Trophoblast cell (in vitro differentiated cells and primary cell): Measurements from ENCODE around the gene ARNT2.

Experiments used
- DNase-seq, 2 donors: peaks; one replicate each; pipeline ENCODE4 v3.0.0-alpha.2; 2016
- H2AFZ ChIP-seq: 2 replicates; pipeline ENCODE4 v1.6.1; 2013; ENCODE audit warnings: low read length, moderate library complexity, mild to moderate bottlenecking; ENCODE audit not compliant: insufficient read depth, poor library complexity
- H2AK5ac ChIP-seq: 2 replicates; pipeline ENCODE4 v1.6.1; 2013; ENCODE audit warnings: mild to moderate bottlenecking, low read length
- H2BK120ac ChIP-seq: 2 replicates; pipeline ENCODE4 v1.6.1; 2013; ENCODE audit warnings: low read length, mild to moderate bottlenecking, moderate library complexity; ENCODE audit not compliant: insufficient read depth, poor library complexity
- H2BK12ac ChIP-seq: 2 replicates; pipeline ENCODE4 v1.6.1; 2013; ENCODE audit warnings: mild to moderate bottlenecking, low read length, moderate library complexity
- H2BK5ac ChIP-seq: 2 replicates; pipeline ENCODE4 v1.6.1; 2013; ENCODE audit warnings: low read length, low read depth, moderate library complexity, mild to moderate bottlenecking; ENCODE audit not compliant: poor library complexity
- H3K14ac ChIP-seq: 2 replicates; pipeline ENCODE4 v1.6.1; 2013; ENCODE audit warnings: mild to moderate bottlenecking, low read length
- H3K18ac ChIP-seq: 2 replicates; pipeline ENCODE4 v1.6.1; 2013; ENCODE audit warnings: mild to moderate bottlenecking, low read length
- H3K23ac ChIP-seq: 2 replicates; pipeline ENCODE4 v1.6.1; 2013; ENCODE audit warnings: low read length
- H3K27ac ChIP-seq: 2 replicates; pipeline ENCODE4 v1.5.1; 2013; ENCODE audit warnings: low read depth, mild to moderate bottlenecking, inconsistent platforms, low read length, moderate library complexity
- H3K27me3 ChIP-seq: 2 replicates; pipeline ENCODE4 v1.6.1; 2013; ENCODE audit warnings: inconsistent platforms, mild to moderate bottlenecking, low read length, moderate library complexity; ENCODE audit not compliant: insufficient read depth
- H3K36me3 ChIP-seq, 2 experiments: 1 replicate in 1 of 2; 2 replicates in 1 of 2; pipeline ENCODE4 v1.6.1; 2013; ENCODE audit warnings: low read length in 2 of 2, mild to moderate bottlenecking in 2 of 2, moderate library complexity in 1 of 2; ENCODE audit not compliant: insufficient read depth in 2 of 2, control insufficient read depth in 1 of 2
- H3K4ac ChIP-seq: 2 replicates; pipeline ENCODE4 v1.6.1; 2013; ENCODE audit warnings: low read depth, mild to moderate bottlenecking, low read length, moderate library complexity
- H3K4me1 ChIP-seq, 2 experiments: 1 replicate in 1 of 2; 2 replicates in 1 of 2; pipeline ENCODE4 v1.6.1; 2013; ENCODE audit warnings: low read length in 2 of 2, mild to moderate bottlenecking in 2 of 2, moderate library complexity in 1 of 2; ENCODE audit not compliant: insufficient read depth in 2 of 2, control insufficient read depth in 1 of 2
- H3K4me2 ChIP-seq: 2 replicates; pipeline ENCODE4 v1.6.1; 2013; ENCODE audit warnings: inconsistent platforms, mild to moderate bottlenecking, low read length, moderate library complexity
- H3K4me3 ChIP-seq: 2 replicates; pipeline ENCODE4 v1.5.1; 2013; ENCODE audit warnings: mild to moderate bottlenecking, low read depth, low read length, inconsistent platforms
- H3K79me1 ChIP-seq: one replicate; pipeline ENCODE4 v1.6.1; 2013; ENCODE audit warnings: low read length
- H3K79me2 ChIP-seq: 2 replicates; pipeline ENCODE4 v1.6.1; 2013; ENCODE audit warnings: low read length, mild to moderate bottlenecking; ENCODE audit not compliant: control insufficient read depth, insufficient read depth, poor library complexity
- H3K9ac ChIP-seq: 2 replicates; pipeline ENCODE4 v1.6.1; 2013; ENCODE audit warnings: mild to moderate bottlenecking, low read length
- H3K9me3 ChIP-seq: 2 replicates; pipeline ENCODE4 v1.6.1; 2013; ENCODE audit warnings: low read depth, mild to moderate bottlenecking, control low read depth, inconsistent platforms, low read length; ENCODE audit not compliant: insufficient read depth
- H4K12ac ChIP-seq: 2 replicates; pipeline ENCODE4 v1.6.1; 2013; ENCODE audit warnings: low read depth, mild to moderate bottlenecking, low read length, moderate library complexity
- H4K8ac ChIP-seq: 2 replicates; pipeline ENCODE4 v1.6.1; 2013; ENCODE audit warnings: low read depth, mild to moderate bottlenecking, low read length, moderate library complexity
- H4K91ac ChIP-seq: one replicate; pipeline ENCODE4 v1.6.1; 2013; ENCODE audit warnings: low read depth, mild to moderate bottlenecking, low read length, moderate library complexity
- WGBS: extraction: QIAGEN DNeasy Blood & Tissue Kit; methylation state at CpG from one replicate; pipeline ENCODE4 v1.1.7; 2013; ENCODE audit warnings: missing lambda C conversion rate; ENCODE audit not compliant: insufficient read length, insufficient coverage; ENCODE audit errors: extremely low coverage; 5-methylcytosine and 5-hydroxymethylcytosine counted together

ARNT2 gene

GRCh38 chr15:80587816-80588456 lies 183.8 kb downstream of the ARNT2 start:
- Histone ChIP-seq H2AFZ (no peak overlapping the region), H3K4ac (no peak overlapping the region), H3K4me3 (no peak overlapping the region), H2BK120ac (no peak overlapping the region), H3K36me3 (no peaks in the 10 kb centered on the region), H3K27ac (no peak overlapping the region), H3K14ac (no peak overlapping the region), H4K12ac (no peak overlapping the region), H3K27me3 (no peaks in the 10 kb centered on the region), H3K9ac (no peak overlapping the region), H2BK5ac (no peak overlapping the region), H3K23ac (no peak overlapping the region), H3K9me3 (no peaks in the 10 kb centered on the region), H3K79me2 (no peaks in the 10 kb centered on the region), H3K4me2 (no peak overlapping the region), H2BK12ac (no peak overlapping the region), H3K4me1 (no peaks in the 10 kb centered on the region), H3K18ac (no peak overlapping the region), H4K8ac (no peak overlapping the region), H4K91ac (no peak overlapping the region), H3K79me1 (no peaks in the 10 kb centered on the region), H2AK5ac (no peak overlapping the region)
- WGBS = no CpG with 5 or more reads among the region's 8 CpGs
- peak; percentile 36 to 51 for DNase-seq

- no peaks in the 10 kb centered on the region for H3K27me3 ChIP-seq
- no peaks in the 10 kb centered on the region for H3K79me2 ChIP-seq
- H3K27ac ChIP-seq = no peak overlapping the region
- no peaks in the 10 kb centered on the region for H3K4me1 ChIP-seq
- WGBS = no CpG with 5 or more reads among the region's 6 CpGs
- no peak overlapping the region for H3K9ac ChIP-seq
- H3K9me3 ChIP-seq = no peaks in the 10 kb centered on the region
- H2BK5ac ChIP-seq = no peak overlapping the region
- no peak overlapping the region for H2AK5ac ChIP-seq
- H3K14ac ChIP-seq = no peak overlapping the region
- DNase-seq = peak; percentile 97 to 98
- H3K36me3 ChIP-seq = no peaks in the 10 kb centered on the region
- no peak overlapping the region for H4K8ac ChIP-seq
- no peaks in the 10 kb centered on the region for H3K79me1 ChIP-seq
- H3K23ac ChIP-seq = no peak overlapping the region
- no peak overlapping the region for H4K12ac ChIP-seq
- H3K4me2 ChIP-seq = no peak overlapping the region
- H3K18ac ChIP-seq = no peak overlapping the region
- no peak overlapping the region for H2BK120ac ChIP-seq
- no peak overlapping the region for H3K4ac ChIP-seq
- H4K91ac ChIP-seq = no peak overlapping the region
- no peak overlapping the region for H2BK12ac ChIP-seq
- no peak overlapping the region for H2AFZ ChIP-seq
- H3K4me3 ChIP-seq = no peak overlapping the region
These were observed 184.6 kb downstream of the ARNT2 start for GRCh38 chr15:80588801-80589200.

- no peak overlapping the region for H2BK120ac ChIP-seq
- H3K79me2 ChIP-seq = no peaks in the 10 kb centered on the region
- H3K4me2 ChIP-seq = no peak overlapping the region
- H3K9ac ChIP-seq = no peak overlapping the region
- H3K23ac ChIP-seq = no peak overlapping the region
- H3K36me3 ChIP-seq = no peaks in the 10 kb centered on the region
- H3K18ac ChIP-seq = no peak overlapping the region
- H3K4me1 ChIP-seq = no peaks in the 10 kb centered on the region
- H3K14ac ChIP-seq = no peak overlapping the region
- no peak overlapping the region for H3K4ac ChIP-seq
- H4K8ac ChIP-seq = no peak overlapping the region
- no peak overlapping the region for H2AFZ ChIP-seq
- H2AK5ac ChIP-seq = no peak overlapping the region
- H2BK12ac ChIP-seq = no peak overlapping the region
- H4K91ac ChIP-seq = no peak overlapping the region
- WGBS = no CpG with 5 or more reads among the region's 7 CpGs
- no peak for DNase-seq
- H2BK5ac ChIP-seq = no peak overlapping the region
- H3K27me3 ChIP-seq = no peaks in the 10 kb centered on the region
- H3K79me1 ChIP-seq = no peaks in the 10 kb centered on the region
- no peak overlapping the region for H3K4me3 ChIP-seq
- H3K9me3 ChIP-seq = no peaks in the 10 kb centered on the region
- no peak overlapping the region for H3K27ac ChIP-seq
- H4K12ac ChIP-seq = no peak overlapping the region
These were observed 186.7 kb downstream of the ARNT2 start for GRCh38 chr15:80590761-80591355.

- H3K79me2 ChIP-seq = no peaks in the 10 kb centered on the region
- H3K9ac ChIP-seq = no peak overlapping the region
- WGBS = no CpG with 5 or more reads among the region's 23 CpGs
- no peak overlapping the region for H4K8ac ChIP-seq
- no peaks in the 10 kb centered on the region for H3K9me3 ChIP-seq
- no peak overlapping the region for H2BK120ac ChIP-seq
- H3K36me3 ChIP-seq = no peaks in the 10 kb centered on the region
- no peaks in the 10 kb centered on the region for H3K4me1 ChIP-seq
- H3K23ac ChIP-seq = no peak overlapping the region
- H3K79me1 ChIP-seq = no peaks in the 10 kb centered on the region
- no peak overlapping the region for H2BK5ac ChIP-seq
- no peak overlapping the region for H4K91ac ChIP-seq
- H4K12ac ChIP-seq = no peak overlapping the region
- H3K14ac ChIP-seq = no peak overlapping the region
- no peak overlapping the region for H3K4ac ChIP-seq
- H3K4me2 ChIP-seq = no peak overlapping the region
- no peak for DNase-seq
- no peak overlapping the region for H2AFZ ChIP-seq
- no peaks in the 10 kb centered on the region for H3K27me3 ChIP-seq
- H3K18ac ChIP-seq = no peak overlapping the region
- H2AK5ac ChIP-seq = no peak overlapping the region
- no peak overlapping the region for H3K27ac ChIP-seq
- H2BK12ac ChIP-seq = no peak overlapping the region
- no peak overlapping the region for H3K4me3 ChIP-seq
These were observed 187.3 kb downstream of the ARNT2 start for GRCh38 chr15:80591471-80591870.
